C4-2B (cell line): ENCODE data around the gene ANKRD44.

Source experiments
- ZFX ChIP-seq: fragments of 450-650 bp; IDR thresholded peaks from 2 replicates; pipeline ENCODE4 v1.6.1; 2017
- TF ChIP-seq, protein P1 (sequence below): fragments of 450-650 bp; conservative IDR thresholded peaks from 2 replicates; pipeline ENCODE4 v1.5.1; 2017; ENCODE audit warnings: mild to moderate bottlenecking

DNA sequence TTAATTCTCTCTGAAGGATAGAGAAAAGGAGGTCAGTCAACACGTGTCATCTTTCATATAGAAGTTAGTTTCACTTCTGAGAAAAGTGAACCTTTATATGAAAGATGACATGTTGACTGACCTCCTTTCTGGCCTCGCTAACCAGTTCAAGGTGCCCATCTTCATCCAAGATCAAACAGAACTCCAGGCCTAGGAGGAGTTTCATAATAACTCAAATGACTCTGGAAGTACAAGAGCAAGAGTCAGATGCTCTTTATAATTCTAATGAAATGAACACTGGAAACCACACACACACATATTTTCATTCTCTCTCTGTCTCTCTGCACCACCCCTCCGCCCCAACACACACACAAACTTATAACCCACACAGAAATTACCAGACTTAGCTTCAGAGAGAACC, 16.3 kb downstream of the ANKRD44 start:
- TF ChIP-seq, protein P1, sequence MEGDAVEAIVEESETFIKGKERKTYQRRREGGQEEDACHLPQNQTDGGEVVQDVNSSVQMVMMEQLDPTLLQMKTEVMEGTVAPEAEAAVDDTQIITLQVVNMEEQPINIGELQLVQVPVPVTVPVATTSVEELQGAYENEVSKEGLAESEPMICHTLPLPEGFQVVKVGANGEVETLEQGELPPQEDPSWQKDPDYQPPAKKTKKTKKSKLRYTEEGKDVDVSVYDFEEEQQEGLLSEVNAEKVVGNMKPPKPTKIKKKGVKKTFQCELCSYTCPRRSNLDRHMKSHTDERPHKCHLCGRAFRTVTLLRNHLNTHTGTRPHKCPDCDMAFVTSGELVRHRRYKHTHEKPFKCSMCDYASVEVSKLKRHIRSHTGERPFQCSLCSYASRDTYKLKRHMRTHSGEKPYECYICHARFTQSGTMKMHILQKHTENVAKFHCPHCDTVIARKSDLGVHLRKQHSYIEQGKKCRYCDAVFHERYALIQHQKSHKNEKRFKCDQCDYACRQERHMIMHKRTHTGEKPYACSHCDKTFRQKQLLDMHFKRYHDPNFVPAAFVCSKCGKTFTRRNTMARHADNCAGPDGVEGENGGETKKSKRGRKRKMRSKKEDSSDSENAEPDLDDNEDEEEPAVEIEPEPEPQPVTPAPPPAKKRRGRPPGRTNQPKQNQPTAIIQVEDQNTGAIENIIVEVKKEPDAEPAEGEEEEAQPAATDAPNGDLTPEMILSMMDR = no peak
- no peak for TF ChIP-seq ZFX
